Measurements from ENCODE around the gene GIPR. TPM values are rescaled to one million over a fixed set of nuclear protein-coding genes. Genes with fewer than 3 reads are reported as not detected.

The GIPR gene
- total RNA-seq, 1 experiment from 2014 or later, result 1.9 TPM

- H2AFZ ChIP-seq (ENCODE audit: low read length), result peak overlapping the region; percentile 73
- no peak overlapping the region for H3K27ac ChIP-seq (ENCODE audit: low read length)
- no peaks in the 10 kb centered on the region for H4K20me1 ChIP-seq (ENCODE audit: low read length)
- peak overlapping the region; percentile 93 for H3K4me2 ChIP-seq (ENCODE audit: low read length)
- H3K4me1 ChIP-seq (ENCODE audit: insufficient read depth, low read length), result peaks cover 7% of the 10 kb centered on the region; the same call in 1 of the 2 replicates
- H3K9me2 ChIP-seq (replicated peaks; ENCODE audit: low read length), result no peaks in the 10 kb centered on the region
- DNase-seq (peak; percentile 92), ATAC-seq (peak; percentile 78)
- TSS peak; percentile 38 for BruUV-seq (replicated peaks)
- no peaks in the 10 kb centered on the region for H3K36me3 ChIP-seq (ENCODE audit: low read depth, low read length)
- peak overlapping the region; percentile 68 for H3K4me3 ChIP-seq (ENCODE audit: low read length)
- intact Hi-C loops (cut with micrococcal nuclease), result no loop called here
- TF ChIP-seq EZH2phosphoT487 (IDR thresholded peaks at IDR 0.05; ENCODE audit: borderline replicate concordance, low read length) (no peak), CTCF (conservative IDR thresholded peaks at IDR 0.05; ENCODE audit: low read depth, low read length) (no peak), EZH2 (IDR thresholded peaks at IDR 0.05; ENCODE audit: low read length, unreplicated experiment) (no peak)
- no peaks in the 10 kb centered on the region for H3F3A ChIP-seq (ENCODE audit: low read length, unreplicated experiment)
- ChIA-PET CTCF (interaction anchor here (0.7 to 1.1 kb wide), 2 partner anchors 34 to 36 kb away, joined by 4 to 12 read pairs; no protein-coding TSS in a partner anchor), POLR2A (ENCODE audit: unreplicated experiment) (interaction anchor here (0.6 kb wide), 2 partner anchors 47 to 93 kb away, joined by 6 to 13 read pairs; no protein-coding TSS in a partner anchor)
- no peaks in the 10 kb centered on the region for H3K9me3 ChIP-seq (ENCODE audit: low read length)
- H3K27me3 ChIP-seq (ENCODE audit: low read length), result no peaks in the 10 kb centered on the region
- H3K9ac ChIP-seq (ENCODE audit: low read length), result no peak overlapping the region
- H3K79me2 ChIP-seq (ENCODE audit: low read length), result no peaks in the 10 kb centered on the region
These were observed 9.6 kb downstream of the GIPR start for GRCh38 chr19:45677351-45678230.

- peak overlapping the region; percentile 84 for H2AFZ ChIP-seq (ENCODE audit: low read length)
- no peaks in the 10 kb centered on the region for H4K20me1 ChIP-seq (ENCODE audit: low read length)
- H3K27me3 ChIP-seq (ENCODE audit: low read length), result no peaks in the 10 kb centered on the region
- peak overlapping the region; percentile 30; the same call in 1 of the 2 replicates for H3K27ac ChIP-seq (ENCODE audit: low read length)
- H3K9me3 ChIP-seq (ENCODE audit: low read length), result no peaks in the 10 kb centered on the region
- CTCF ChIA-PET, result no interaction called here
- peak; percentile 79 for ATAC-seq
- POLR2A ChIA-PET (ENCODE audit: unreplicated experiment), result no interaction called here
- H3K4me3 ChIP-seq (ENCODE audit: low read length), result peak overlapping the region; percentile 66
- intact Hi-C loops (cut with micrococcal nuclease), result no loop called here
- H3K4me1 ChIP-seq (ENCODE audit: insufficient read depth, low read length), result peaks cover 7% of the 10 kb centered on the region; the same call in 1 of the 2 replicates
- peak overlapping the region; percentile 59 for H3K9ac ChIP-seq (ENCODE audit: low read length)
- no TSS peak for BruUV-seq (replicated peaks)
- H3K36me3 ChIP-seq (ENCODE audit: low read depth, low read length), result peaks cover 4% of the 10 kb centered on the region; the same call in 1 of the 2 replicates
- DNase-seq, result peak; percentile 90
- H3F3A ChIP-seq (ENCODE audit: low read length, unreplicated experiment), result no peaks in the 10 kb centered on the region
- H3K4me2 ChIP-seq (ENCODE audit: low read length), result peak overlapping the region; percentile 87
- TF ChIP-seq EZH2 (IDR thresholded peaks at IDR 0.05; ENCODE audit: low read length, unreplicated experiment) (no peak), EZH2phosphoT487 (IDR thresholded peaks at IDR 0.05; ENCODE audit: borderline replicate concordance, low read length) (no peak), CTCF (conservative IDR thresholded peaks at IDR 0.05; ENCODE audit: low read depth, low read length) (peak; percentile 76)
- no peaks in the 10 kb centered on the region for H3K9me2 ChIP-seq (replicated peaks; ENCODE audit: low read length)
- no peaks in the 10 kb centered on the region for H3K79me2 ChIP-seq (ENCODE audit: low read length)
These were observed 13.5 kb downstream of the GIPR start for GRCh38 chr19:45681391-45682015.

All from PC-3 (cell line).